ENCODE measurements around the gene ZSWIM2. TPM values are rescaled to one million over a fixed set of nuclear protein-coding genes. Genes with fewer than 3 reads are reported as not detected.
"Not testable (repeated sequence)": the region's sequence is repeated elsewhere in the genome, so short reads cannot be mapped to it uniquely, and the experiment has no call there.

The ZSWIM2 gene
- polyA plus RNA-seq, 1 donor: not detected

DNA sequence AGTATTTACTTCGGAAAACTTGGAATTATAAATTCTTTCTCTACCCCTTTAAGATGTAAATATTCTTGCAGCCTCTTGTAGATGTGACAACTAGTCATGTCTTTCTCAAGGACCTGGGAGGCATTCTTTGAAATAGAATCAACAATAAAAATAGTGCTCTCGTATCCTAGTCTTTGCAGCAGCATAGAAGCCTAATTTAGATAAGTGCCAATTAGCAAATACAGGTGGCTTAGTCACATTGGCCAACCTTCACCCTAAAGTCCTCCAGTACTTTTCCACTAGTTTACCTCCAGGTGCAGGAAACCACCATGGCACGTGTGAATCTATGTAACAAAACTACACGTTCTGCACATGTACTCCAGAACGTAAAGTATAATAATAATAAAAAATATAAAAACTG is 3.5 kb upstream of the ZSWIM2 start:
- no peak for DNase-seq

DNA sequence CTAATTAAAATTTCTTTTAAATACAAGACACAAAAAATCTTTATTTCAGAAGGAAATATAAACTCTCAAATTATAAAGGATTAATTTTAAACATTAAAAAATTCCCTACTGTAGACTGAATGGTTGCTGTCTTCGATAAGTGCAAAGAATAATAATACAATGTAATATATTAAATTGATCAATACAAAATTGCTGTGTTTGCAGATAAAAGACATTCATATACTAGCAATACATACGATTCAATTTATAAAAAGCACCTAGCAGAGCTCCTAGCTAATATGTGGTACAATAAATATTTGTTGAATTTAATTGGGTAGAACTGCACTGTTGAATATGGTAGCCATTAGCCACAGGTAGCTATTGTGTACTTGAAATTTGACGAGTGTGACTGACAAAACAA is 6.6 kb downstream of the ZSWIM2 start:
- DNase-seq: no peak

DNA sequence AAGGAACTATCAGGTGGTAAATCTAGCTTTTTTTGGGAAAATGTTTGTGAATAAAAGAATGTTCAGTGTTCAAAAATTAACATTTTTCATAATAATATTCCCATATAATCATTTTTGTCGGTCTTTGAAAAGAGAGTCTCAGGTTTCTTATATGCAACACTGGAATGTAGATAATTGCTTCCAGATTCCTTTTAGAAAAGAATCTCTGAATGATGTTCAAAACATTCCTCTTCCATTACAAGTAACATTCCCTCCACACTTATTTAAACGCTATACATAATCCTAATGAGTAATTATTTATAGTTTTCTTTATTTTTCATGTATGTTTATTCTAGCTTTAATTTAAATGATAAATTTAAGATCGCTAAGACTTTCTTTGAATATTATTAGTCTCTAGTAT is 7.0 kb downstream of the ZSWIM2 start:
- DNase-seq: no peak

DNA sequence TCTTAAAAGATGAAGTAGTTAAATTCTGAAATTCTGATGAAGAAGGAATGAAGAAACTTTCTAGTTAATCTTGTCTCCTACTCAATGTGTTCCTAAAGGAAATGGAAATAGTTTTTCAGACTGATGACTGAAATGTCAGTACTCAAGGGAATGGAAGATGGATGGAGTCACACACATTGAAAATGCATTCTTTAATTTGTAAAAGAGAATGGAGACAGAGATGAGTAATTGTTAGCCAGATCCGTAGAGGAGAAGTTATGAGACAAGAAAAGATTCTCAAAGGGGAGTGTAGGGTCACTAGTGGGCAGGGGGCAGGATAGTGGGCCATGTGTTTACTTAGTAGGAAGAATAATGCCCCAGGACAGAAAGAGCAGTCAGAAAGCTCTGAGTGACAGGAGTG is 13.3 kb downstream of the ZSWIM2 start:
- DNase-seq: no peak

DNA sequence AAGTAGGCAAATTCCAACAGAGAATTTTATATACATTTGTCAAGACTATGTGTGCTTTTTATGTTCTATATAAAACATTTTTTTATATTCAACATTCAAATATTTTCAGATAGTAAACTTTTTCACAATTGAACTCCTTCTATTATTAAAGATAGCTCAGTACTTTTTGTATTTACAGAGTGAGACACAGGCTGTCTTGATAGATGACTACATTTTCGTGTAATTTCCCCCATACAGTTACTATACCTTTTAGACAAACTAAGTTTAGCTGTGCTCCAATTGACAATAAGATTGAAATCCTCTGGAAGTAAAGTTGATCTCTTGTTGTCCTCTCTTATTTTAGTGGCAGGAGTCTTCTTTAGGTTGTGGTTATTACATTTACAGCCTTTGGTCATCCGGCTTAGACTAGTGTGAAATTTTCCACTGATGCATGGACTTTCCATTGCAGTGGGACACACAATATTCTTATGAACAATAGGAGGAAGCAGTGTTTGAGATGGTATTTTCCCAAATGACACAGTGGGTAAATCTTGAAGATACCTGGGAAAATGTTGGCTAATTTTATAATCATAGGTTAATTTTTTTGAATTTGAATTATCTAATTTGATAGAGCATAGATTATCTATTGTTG is 21.0 kb downstream of the ZSWIM2 start:
- DNase-seq: no peak

DNA sequence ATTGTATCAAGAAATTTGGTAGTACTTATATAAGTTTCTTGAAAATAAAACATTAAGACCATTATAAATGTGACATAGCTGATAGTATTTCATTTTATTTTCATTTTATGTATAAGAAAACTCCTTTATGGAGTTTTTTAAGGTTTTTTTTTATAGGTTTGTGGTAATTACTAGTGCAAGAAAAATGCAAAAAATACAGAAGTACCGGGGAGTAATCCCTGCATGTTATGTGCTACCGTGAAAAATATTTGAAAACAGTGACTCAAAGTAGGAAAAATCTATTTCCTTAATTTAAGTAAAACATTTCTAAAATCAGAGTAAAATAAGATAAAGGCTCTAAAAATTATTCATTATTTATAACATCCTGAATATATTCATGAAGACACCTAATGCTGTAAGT is 21.6 kb downstream of the ZSWIM2 start:
- no peak for DNase-seq

DNA sequence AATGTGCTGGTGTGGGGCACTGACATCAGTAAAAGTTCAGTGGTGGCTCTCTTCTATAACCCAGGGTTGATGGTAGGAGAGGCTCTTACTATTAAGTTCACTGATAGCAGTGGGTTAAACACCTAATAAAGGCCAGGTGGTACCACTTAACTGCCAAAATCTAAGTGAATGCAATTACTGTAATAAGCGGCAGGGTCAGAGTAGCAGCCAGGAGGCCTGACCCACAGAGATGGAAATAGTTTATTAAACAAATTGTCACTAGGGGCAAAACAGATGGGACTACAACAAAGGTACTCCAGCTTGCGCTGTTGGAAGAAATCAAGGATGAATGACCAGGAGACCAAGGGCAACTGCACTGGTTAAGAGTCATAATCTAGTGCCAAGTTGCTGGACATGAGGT is 26.6 kb downstream of the ZSWIM2 start:
- DNase-seq: no peak

DNA sequence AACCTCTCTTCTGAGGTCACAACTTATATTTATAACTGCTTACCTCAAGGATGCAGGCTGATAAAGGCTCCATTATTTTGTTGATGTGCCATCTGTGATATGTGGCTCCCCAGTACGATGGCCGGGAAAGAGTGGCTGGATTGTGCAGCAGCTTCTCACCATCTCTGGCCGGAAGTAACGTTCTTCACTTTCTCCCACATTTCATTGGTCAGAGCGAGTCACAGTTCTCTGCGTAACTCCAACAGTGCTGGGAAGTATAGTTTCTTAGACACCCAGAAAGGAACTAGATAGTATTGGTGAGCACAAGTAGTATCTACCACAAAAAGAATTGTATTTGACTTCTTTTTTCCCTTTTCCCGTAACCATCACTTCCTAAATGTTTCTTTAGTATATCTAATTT is 28.7 kb downstream of the ZSWIM2 start:
- DNase-seq: no peak

DNA sequence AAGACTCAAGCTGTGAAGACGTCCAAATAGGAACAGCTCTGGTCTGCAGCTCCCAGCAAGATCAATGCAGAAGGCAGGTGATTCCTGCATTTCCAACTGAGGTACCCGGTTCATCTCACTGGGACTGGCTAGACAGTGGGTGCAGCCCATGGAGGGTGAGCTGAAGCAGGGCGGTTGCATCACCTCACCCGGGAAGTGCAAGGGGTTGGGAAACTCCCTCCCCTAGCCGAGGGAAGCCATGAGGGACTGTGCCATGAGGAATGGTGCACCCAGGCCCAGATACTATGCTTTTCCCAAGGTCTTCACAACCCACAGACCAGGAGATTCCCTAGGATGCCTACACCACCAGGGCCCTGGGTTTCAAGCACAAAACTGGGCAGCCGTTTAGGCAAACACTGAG is 37.2 kb downstream of the ZSWIM2 start:
- not testable (repeated sequence) for DNase-seq

DNA sequence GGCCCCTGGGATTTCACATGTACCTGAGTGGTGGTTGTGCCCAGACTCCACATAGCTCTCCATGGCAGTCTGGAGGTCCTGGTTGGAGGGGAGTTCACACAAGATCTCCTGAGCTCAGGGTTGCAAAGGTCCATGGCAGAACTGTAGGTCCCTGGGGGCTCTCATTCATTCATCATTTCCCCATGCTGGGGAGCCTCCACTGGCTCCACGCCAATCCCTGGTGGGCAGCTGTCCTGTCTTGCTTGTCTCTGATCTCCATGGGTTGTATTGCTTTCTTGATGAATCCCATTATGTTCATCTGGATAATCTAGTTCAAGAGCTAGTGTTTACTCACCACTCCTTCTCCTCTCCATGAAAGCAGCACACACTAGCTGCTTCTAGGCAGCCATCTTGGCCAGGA is 42.4 kb downstream of the ZSWIM2 start:
- DNase-seq: no peak

DNA sequence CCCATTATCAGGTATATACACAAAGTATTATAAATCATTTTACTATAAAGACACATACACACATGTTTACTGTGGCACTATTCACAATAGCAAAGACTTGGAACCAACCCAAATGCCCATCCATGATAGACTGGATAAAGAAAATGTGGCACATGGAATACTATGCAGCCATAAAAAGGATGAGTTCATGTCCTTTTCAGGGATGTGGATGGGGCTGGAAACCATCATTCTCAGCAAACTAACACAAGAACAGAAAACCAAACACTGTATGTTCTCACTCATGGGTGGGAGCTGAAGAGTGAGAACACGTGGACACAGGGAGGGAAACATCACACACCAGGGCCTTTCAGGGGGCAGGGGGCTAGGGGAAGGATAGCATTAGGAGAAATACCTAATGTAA is 50.4 kb downstream of the ZSWIM2 start:
- not testable (repeated sequence) for DNase-seq

DNA sequence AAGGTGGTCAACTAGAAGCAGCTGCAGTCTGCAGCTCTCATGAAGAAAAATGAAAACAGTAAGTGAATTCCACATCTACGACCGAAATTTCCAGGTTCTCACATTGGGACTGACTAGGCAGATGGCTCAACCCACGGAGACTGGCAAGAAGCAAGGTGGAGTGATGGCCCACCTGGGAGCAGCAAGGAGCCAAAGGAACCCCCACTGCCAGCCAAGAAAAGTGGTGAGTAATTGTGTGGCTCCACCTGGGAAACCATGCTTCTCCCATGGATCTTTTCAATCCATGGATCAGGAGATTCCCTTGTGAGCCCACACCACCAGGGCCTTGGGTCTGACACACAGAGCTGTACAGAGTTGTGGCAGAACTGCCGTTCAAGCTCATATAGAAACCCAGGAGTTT is 64.0 kb downstream of the ZSWIM2 start:
- DNase-seq: no peak

DNA sequence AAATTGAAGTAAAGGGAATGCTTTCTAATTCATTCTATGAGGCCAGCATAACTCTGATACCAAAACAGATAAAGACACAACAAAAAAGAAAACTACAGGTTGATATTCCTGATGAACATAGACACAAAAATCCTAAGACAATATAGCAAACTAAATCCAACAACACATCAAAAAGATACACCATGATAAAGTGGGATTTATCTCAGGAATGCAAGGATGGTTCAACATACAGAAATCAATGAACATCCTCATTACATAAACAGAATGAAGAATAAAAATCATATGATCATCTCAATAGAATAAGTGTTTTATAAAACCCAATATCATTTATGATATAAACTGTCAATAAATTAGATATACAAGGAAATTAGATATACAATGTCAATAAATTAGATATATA is 65.7 kb downstream of the ZSWIM2 start:
- no peak for DNase-seq

DNA sequence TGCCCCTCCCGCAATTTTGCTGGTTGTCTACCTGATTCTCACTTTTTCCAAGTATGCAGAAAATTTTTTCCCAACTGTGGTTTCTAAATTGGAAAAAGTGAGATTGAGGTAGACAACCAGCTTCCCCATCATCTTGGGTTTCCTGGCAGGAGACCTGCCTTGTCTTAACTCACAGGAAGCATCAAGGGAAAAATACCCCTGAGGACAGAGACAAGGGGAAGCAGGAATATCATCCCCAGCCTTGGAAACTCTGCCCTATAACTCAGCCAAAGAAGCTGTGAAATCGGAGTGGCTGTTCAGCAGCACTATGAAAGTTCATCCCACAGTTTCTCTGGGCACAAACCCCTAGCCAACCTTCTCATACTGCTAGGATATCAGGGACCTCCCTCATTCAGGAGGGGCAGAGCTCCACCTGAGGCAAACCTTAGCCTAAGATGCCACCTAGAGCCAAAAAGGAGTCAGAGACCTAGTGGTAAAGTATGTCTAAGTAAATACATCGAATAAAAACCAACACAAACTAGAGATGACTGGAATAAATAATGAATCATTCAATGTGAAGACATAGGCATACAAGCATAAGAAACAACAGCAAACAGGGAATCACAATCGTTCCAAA is 68.2 kb downstream of the ZSWIM2 start:
- DNase-seq: no peak

Other genes starting within 250 kb of the ZSWIM2 start
- 14.7 TPM for gene FAM171B, start 155.1 kb downstream of the ZSWIM2 start, polyA plus RNA-seq (ENCODE audit: insufficient read length)